B cell (primary cell): ENCODE results near the gene NRXN2. TPM values are rescaled to one million over a fixed set of nuclear protein-coding genes. Genes with fewer than 3 reads are reported as not detected.

Experiments used
- ATAC-seq: fragments of 200-7000 bp; cut with Tn5 transposase; one replicate; pipeline ENCODE4 v1.10.0; 2021; ENCODE audit warnings: low read depth, mild to moderate bottlenecking, moderate number of reproducible peaks, moderate library complexity
- CTCF ChIA-PET: fragments of 350-600 bp; sonication (Branson Sonifier 250); formaldehyde crosslinking; loops from one replicate; lab custom pipeline; 2021; ENCODE audit warnings: antibody characterized with exemption, inconsistent platforms; lab: Charles Lee
- POLR2A ChIA-PET: fragments of 350-600 bp; sonication (Branson Sonifier 250); formaldehyde crosslinking; loops from one replicate; lab custom pipeline; 2021; ENCODE audit warnings: antibody characterized with exemption; lab: Charles Lee
- DNase-seq: peaks from one replicate; pipeline ENCODE4 v3.0.0; 2013
- H2AFZ ChIP-seq: 2 replicates; pipeline ENCODE4 v1.6.1; 2012; ENCODE audit warnings: mild to moderate bottlenecking, low read depth, low read length; ENCODE audit not compliant: insufficient read depth, poor library complexity, severe bottlenecking
- H3K27ac ChIP-seq, 2 donors: 1 replicate in 1 of 2; 2 replicates in 1 of 2; pipeline ENCODE4 v1.5.1; 2012 to 2013; ENCODE audit warnings: low read length in 2 of 2, mild to moderate bottlenecking in 2 of 2, moderate library complexity in 1 of 2
- H3K27me3 ChIP-seq, 4 experiments: fragments of 200-600 bp in 1 of 4; sonication (generic) in 1 of 4; replicated peaks in 1 of 4; 1 replicate in 2 of 4; 2 replicates in 2 of 4; pipeline versions ENCODE4 v1.6.1 to v1.7.0; 2013 to 2016; ENCODE audit warnings: low read length in 3 of 4, mild to moderate bottlenecking in 2 of 4, mixed read lengths in 1 of 4, moderate library complexity in 1 of 4; ENCODE audit not compliant: insufficient read depth in 4 of 4, control insufficient read depth in 3 of 4; ENCODE audit errors: control extremely low read depth in 1 of 4
- H3K36me3 ChIP-seq, 2 experiments: replicated peaks in 1 of 2; 1 replicate in 1 of 2; 2 replicates in 1 of 2; pipeline versions ENCODE4 v1.6.1 to v1.7.1; 2013; ENCODE audit warnings: low read length in 1 of 2; ENCODE audit not compliant: insufficient read depth in 2 of 2, control insufficient read depth in 1 of 2; ENCODE audit errors: control extremely low read depth in 1 of 2, extremely low read depth in 1 of 2
- H3K4me1 ChIP-seq, 2 donors: fragments of 200-600 bp in 1 of 2; sonication (generic) in 1 of 2; 1 replicate in 1 of 2; 2 replicates in 1 of 2; pipeline versions ENCODE4 v1.5.1 to v1.6.1; 2013 to 2017; ENCODE audit warnings: low read length in 2 of 2; ENCODE audit not compliant: control insufficient read depth in 2 of 2, insufficient read depth in 2 of 2
- H3K4me2 ChIP-seq: replicated peaks from 2 replicates; pipeline ENCODE3; 2012; ENCODE audit warnings: mild to moderate bottlenecking, low read depth, low read length; ENCODE audit not compliant: poor library complexity, severe bottlenecking
- H3K4me3 ChIP-seq, 5 experiments: fragments of 200-600 bp in 1 of 5; sonication (generic) in 1 of 5; 1 replicate in 3 of 5; 2 replicates in 2 of 5; pipeline versions ENCODE4 v1.5.1 to v1.7.0; 2011 to 2016; ENCODE audit warnings: low read length in 4 of 5, mild to moderate bottlenecking in 4 of 5, low read depth in 2 of 5, control low read depth in 1 of 5, moderate library complexity in 1 of 5; ENCODE audit not compliant: insufficient read depth in 1 of 5; ENCODE audit errors: control extremely low read depth in 1 of 5, extremely low read depth in 1 of 5
- H3K79me2 ChIP-seq: fragments of 200-600 bp; sonication (generic); one replicate; pipeline ENCODE4 v1.6.0; 2016; ENCODE audit warnings: low read length; ENCODE audit not compliant: control insufficient read depth, insufficient read depth
- H3K9ac ChIP-seq: fragments of 200-600 bp; sonication (generic); 2 replicates; pipeline ENCODE4 v1.6.1; 2017; ENCODE audit warnings: mild to moderate bottlenecking, low read length, moderate library complexity
- H3K9me3 ChIP-seq, 3 donors: one replicate each; pipeline versions ENCODE4 v1.6.1 to v1.7.1; 2013; ENCODE audit warnings: low read length in 2 of 3; ENCODE audit not compliant: control insufficient read depth in 2 of 3, insufficient read depth in 1 of 3; ENCODE audit errors: control extremely low read depth in 1 of 3
- H4K20me1 ChIP-seq: 2 replicates; pipeline ENCODE4 v1.6.0; 2012; ENCODE audit warnings: mild to moderate bottlenecking, low read length; ENCODE audit not compliant: insufficient read depth, control insufficient read depth, poor library complexity, severe bottlenecking
- H3K27ac Mint-ChIP-seq: one replicate; pipeline ENCODE4 v1.8.0; 2021; ENCODE audit warnings: mixed read lengths
- H3K27me3 Mint-ChIP-seq: one replicate; pipeline ENCODE4 v1.8.0; 2021; ENCODE audit warnings: mixed read lengths
- H3K4me1 Mint-ChIP-seq: one replicate; pipeline ENCODE4 v1.8.0; 2021; ENCODE audit warnings: mixed read lengths
- H3K4me3 Mint-ChIP-seq: one replicate; pipeline ENCODE4 v1.8.0; 2021; ENCODE audit warnings: mixed read lengths
- H3K9me3 Mint-ChIP-seq: one replicate; pipeline ENCODE4 v1.8.0; 2022; ENCODE audit warnings: mixed read lengths; ENCODE audit not compliant: insufficient read depth
- EZH2 ChIP-seq: IDR thresholded peaks from 2 replicates; pipeline ENCODE4 v1.6.1; 2012; ENCODE audit warnings: borderline replicate concordance, low read depth, mild to moderate bottlenecking, moderate library complexity, low read length; ENCODE audit not compliant: insufficient read depth, poor library complexity, severe bottlenecking
- WGBS: methylation state at CpG from one replicate; pipeline ENCODE4 v1.1.5; 2013; ENCODE audit warnings: missing lambda C conversion rate; ENCODE audit not compliant: insufficient coverage; 5-methylcytosine and 5-hydroxymethylcytosine counted together
- intact Hi-C: fragments of 100-400 bp; cut with micrococcal nuclease; formaldehyde crosslinking; loops from one replicate; pipeline ENCODE4 v1.10.0; 2022
- polyA plus RNA-seq: library from polyadenylated mRNA; depleted of rRNA; stranded (reverse); fragments of >200 nt; gene quantifications from 2 replicates; pipeline ENCODE4 v1.2.3, GENCODE V29; 2012
- total RNA-seq, 2 donors: library from RNA; stranded (reverse); fragments of 120-200 nt in 1 of 2; gene quantifications; 1 replicate in 1 of 2; 2 replicates in 1 of 2; pipeline versions ENCODE4 v1.2.3 to v1.2.4, GENCODE V29; 2013 to 2022
- TF ChIP-seq, protein P1 (sequence below): fragments of 200-600 bp; IDR thresholded peaks from one replicate; pipeline ENCODE4 v1.8.0; 2022; ENCODE audit warnings: antibody characterized with exemption, mild to moderate bottlenecking

NRXN2 gene
- total and polyA plus RNA-seq, 2 donors (not counting 1 experiment from before 2014, with no cell fraction given), result 0.01 to 0.52 TPM

- CTCF ChIA-PET, result interaction anchor here (0.9 to 13.7 kb wide), 18 partner anchors 9 to 150 kb away, joined by 3 to 280 read pairs (median 10); partner anchors contain the start of genes CDC42BPG, MAP4K2, NRXN2 and SF1
- ATAC-seq, result peak; percentile 11
- peaks cover 49% of the 10 kb centered on the region for H3K4me1 Mint-ChIP-seq
- peak overlapping the region; percentile 86 for H3K27ac Mint-ChIP-seq
- intact Hi-C loops, result loop anchor here (1.0 to 10.0 kb wide), 9 partner anchors 20 to 832 kb away; partner anchors contain the start of genes CDC42BPG, EHBP1L1, FAM89B and MAP4K2
- Histone ChIP-seq H3K4me1 (peaks cover 22 to 33% of the 10 kb centered on the region in 2 donors), H3K27me3 (no peaks in the 10 kb centered on the region), H3K9ac (peak overlapping the region; percentile 94), H3K27ac (peak overlapping the region; percentile 84 to 91), H3K9me3 (no peaks in the 10 kb centered on the region), H3K36me3 (peaks cover 0 to 41% of the 10 kb centered on the region in 2 experiments), H3K79me2 (peaks cover 54% of the 10 kb centered on the region), H3K4me3 (peak overlapping the region; percentile 48 to 99 (median 86)), H4K20me1 (peaks cover 60% of the 10 kb centered on the region), H3K4me2 (peak overlapping the region; percentile 99), H2AFZ (peak overlapping the region; percentile 50)
- TF ChIP-seq EZH2, result no peak
- TF ChIP-seq, protein P1, sequence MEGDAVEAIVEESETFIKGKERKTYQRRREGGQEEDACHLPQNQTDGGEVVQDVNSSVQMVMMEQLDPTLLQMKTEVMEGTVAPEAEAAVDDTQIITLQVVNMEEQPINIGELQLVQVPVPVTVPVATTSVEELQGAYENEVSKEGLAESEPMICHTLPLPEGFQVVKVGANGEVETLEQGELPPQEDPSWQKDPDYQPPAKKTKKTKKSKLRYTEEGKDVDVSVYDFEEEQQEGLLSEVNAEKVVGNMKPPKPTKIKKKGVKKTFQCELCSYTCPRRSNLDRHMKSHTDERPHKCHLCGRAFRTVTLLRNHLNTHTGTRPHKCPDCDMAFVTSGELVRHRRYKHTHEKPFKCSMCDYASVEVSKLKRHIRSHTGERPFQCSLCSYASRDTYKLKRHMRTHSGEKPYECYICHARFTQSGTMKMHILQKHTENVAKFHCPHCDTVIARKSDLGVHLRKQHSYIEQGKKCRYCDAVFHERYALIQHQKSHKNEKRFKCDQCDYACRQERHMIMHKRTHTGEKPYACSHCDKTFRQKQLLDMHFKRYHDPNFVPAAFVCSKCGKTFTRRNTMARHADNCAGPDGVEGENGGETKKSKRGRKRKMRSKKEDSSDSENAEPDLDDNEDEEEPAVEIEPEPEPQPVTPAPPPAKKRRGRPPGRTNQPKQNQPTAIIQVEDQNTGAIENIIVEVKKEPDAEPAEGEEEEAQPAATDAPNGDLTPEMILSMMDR, result peak; percentile 86
- WGBS, result under 1% methylated on average over 53 of the region's 58 CpGs
- POLR2A ChIA-PET, result interaction anchor here (0.9 to 8.9 kb wide), 12 partner anchors 19 to 426 kb away, joined by 3 to 175 read pairs (median 7); partner anchors contain the start of genes CDC42BPG, FAU, MAP4K2 and MRPL49
- peak; percentile 88 for DNase-seq
- H3K9me3 Mint-ChIP-seq, result no peaks in the 10 kb centered on the region
- H3K4me3 Mint-ChIP-seq, result peak overlapping the region; percentile 97
- H3K27me3 Mint-ChIP-seq, result no peaks in the 10 kb centered on the region
Measured at GRCh38 chr11:64742889-64743590, 20.0 kb upstream of the NRXN2 start.
